ENCODE measurements around the gene SOX30. TPM values are rescaled to one million over a fixed set of nuclear protein-coding genes. Genes with fewer than 3 reads are reported as not detected.
"Not testable (repeated sequence)": the region's sequence is repeated elsewhere in the genome, so short reads cannot be mapped to it uniquely, and the experiment has no call there.

Gene SOX30
- total RNA-seq, 1 donor from 2014 or later, result not detected

DNA sequence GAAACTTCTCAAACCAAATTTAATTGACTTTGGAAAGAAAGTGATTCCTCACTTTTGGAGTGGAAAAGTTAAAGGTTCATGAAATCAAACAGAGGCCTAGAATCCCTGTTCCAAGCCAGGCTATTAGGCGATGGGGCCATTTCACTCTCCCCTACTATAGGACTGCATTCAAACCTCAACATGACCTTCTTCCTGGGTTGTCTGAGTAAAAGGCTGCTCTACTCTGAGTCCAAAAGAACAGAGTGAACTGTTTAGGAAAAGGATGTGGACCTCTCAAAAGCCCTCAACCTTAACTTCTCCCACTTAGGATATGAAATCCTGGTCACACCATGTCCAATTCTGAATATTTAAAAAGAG, 34.9 kb upstream of the SOX30 start:
- Mint-ChIP-seq H3K4me3 (ENCODE audit: unreplicated experiment) (no peak overlapping the region), H3K36me3 (ENCODE audit: low read depth) (no peaks in the 10 kb centered on the region), H3K9me3 (ENCODE audit: low read depth) (no peaks in the 10 kb centered on the region), H3K27me3 (ENCODE audit: low read depth) (no peaks in the 10 kb centered on the region), H3K4me1 (ENCODE audit: low read depth) (no peaks in the 10 kb centered on the region), H3K27ac (ENCODE audit: unreplicated experiment) (no peak overlapping the region)
- no peak for DNase-seq (ENCODE audit: low spot score)
- TF ChIP-seq, protein P1, sequence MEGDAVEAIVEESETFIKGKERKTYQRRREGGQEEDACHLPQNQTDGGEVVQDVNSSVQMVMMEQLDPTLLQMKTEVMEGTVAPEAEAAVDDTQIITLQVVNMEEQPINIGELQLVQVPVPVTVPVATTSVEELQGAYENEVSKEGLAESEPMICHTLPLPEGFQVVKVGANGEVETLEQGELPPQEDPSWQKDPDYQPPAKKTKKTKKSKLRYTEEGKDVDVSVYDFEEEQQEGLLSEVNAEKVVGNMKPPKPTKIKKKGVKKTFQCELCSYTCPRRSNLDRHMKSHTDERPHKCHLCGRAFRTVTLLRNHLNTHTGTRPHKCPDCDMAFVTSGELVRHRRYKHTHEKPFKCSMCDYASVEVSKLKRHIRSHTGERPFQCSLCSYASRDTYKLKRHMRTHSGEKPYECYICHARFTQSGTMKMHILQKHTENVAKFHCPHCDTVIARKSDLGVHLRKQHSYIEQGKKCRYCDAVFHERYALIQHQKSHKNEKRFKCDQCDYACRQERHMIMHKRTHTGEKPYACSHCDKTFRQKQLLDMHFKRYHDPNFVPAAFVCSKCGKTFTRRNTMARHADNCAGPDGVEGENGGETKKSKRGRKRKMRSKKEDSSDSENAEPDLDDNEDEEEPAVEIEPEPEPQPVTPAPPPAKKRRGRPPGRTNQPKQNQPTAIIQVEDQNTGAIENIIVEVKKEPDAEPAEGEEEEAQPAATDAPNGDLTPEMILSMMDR (IDR thresholded peaks at IDR 0.05), result no peak

DNA sequence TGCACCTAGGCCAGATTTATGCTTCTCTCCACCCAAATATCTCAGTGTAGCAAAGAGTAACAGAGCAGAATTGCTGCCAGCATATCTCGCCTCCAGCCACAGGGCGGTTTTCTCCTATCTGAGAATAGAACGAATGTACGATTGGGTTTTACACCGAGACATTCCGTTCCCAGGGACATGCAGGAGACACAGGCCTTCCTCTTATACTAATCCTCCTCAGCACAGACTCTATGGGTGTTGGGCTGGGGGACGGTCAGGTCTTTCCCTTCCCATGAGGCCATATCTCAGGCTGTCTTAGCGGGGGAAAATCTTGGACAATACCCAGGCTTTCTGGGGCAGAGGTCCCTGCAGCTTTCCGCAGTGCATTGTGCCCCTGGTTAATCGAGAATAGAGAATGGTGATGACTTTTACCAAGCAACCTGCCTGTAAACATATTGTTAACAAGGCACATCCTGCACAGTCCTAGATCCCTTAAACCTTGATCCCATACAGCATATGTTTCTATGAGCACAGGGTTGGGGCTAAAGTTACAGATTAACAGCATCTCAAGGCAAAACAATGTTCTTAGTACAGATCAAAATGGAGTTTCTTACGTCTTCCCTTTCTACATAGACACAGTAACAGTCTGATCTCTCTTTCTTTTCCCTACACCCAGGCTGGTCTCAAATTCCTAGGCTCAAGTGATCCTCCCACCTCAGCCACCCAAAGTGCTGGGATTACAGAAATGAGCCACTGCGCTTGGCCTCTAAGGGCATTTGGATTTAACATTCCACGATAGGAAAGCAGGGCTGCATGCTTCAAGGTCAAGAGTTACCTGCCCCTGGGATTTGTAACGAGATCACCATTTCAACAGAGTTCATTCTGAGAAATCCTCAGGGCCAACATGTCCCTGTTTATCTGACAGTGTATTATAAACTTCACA, 34.3 kb upstream of the SOX30 start:
- H3K9me3 Mint-ChIP-seq (ENCODE audit: low read depth); DNase-seq (ENCODE audit: low spot score); H3K4me1 Mint-ChIP-seq (ENCODE audit: low read depth); H3K36me3 Mint-ChIP-seq (ENCODE audit: low read depth); H3K4me3 Mint-ChIP-seq (ENCODE audit: unreplicated experiment); H3K27me3 Mint-ChIP-seq (ENCODE audit: low read depth); H3K27ac Mint-ChIP-seq (ENCODE audit: unreplicated experiment): not testable (repeated sequence)

DNA sequence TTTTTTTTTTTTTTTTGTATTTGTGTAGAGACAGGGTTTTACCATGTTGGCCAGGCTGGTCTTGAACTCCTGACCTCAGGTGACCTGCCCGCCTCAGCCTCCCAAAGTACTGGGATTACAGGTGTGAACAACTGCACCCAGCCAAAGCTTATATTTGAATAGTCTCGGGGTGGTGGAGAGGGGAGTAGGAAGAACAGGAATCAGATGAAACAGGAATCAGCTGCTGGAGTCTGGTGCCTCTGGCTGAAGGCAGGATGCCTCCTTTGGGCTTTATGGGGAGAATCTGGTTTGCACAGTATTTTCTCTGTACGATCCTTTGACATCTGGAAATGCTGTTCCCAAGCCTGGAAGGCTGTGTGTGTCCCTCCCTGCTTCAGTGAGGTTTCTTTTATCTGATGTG, 30.0 kb upstream of the SOX30 start:
- Mint-ChIP-seq H3K4me1 (ENCODE audit: low read depth) (no peaks in the 10 kb centered on the region), H3K4me3 (ENCODE audit: unreplicated experiment) (no peak overlapping the region), H3K36me3 (ENCODE audit: low read depth) (no peaks in the 10 kb centered on the region), H3K9me3 (ENCODE audit: low read depth) (no peaks in the 10 kb centered on the region), H3K27ac (ENCODE audit: unreplicated experiment) (no peak overlapping the region), H3K27me3 (ENCODE audit: low read depth) (no peaks in the 10 kb centered on the region)
- TF ChIP-seq, protein P1 (IDR thresholded peaks at IDR 0.05), result no peak
- no peak for DNase-seq (ENCODE audit: low spot score)

DNA sequence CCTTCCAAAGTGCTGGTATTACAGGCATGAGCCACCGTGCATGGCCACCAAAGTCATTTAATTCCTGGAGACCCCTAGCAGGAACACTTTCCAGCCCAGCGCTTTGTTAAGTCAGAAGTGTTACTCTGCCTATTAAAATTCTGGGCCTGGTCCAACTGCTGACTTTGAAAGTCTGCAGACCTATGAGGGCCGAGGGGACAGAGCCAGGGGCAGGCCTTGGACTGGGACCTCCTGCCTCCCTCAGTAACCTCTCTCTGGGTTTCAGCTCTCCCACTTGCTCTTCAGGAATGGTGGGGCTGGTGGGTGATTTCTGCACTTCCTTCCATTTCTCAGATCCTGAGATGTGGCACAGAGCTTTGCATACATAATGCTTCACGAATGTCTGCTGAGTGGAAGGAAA, 28.8 kb upstream of the SOX30 start:
- Mint-ChIP-seq H3K9me3 (ENCODE audit: low read depth) (no peaks in the 10 kb centered on the region), H3K36me3 (ENCODE audit: low read depth) (no peaks in the 10 kb centered on the region), H3K4me3 (ENCODE audit: unreplicated experiment) (no peak overlapping the region), H3K27ac (ENCODE audit: unreplicated experiment) (no peak overlapping the region), H3K4me1 (ENCODE audit: low read depth) (no peaks in the 10 kb centered on the region), H3K27me3 (ENCODE audit: low read depth) (no peaks in the 10 kb centered on the region)
- no peak for DNase-seq (ENCODE audit: low spot score)
- TF ChIP-seq, protein P1 (IDR thresholded peaks at IDR 0.05), result no peak

DNA sequence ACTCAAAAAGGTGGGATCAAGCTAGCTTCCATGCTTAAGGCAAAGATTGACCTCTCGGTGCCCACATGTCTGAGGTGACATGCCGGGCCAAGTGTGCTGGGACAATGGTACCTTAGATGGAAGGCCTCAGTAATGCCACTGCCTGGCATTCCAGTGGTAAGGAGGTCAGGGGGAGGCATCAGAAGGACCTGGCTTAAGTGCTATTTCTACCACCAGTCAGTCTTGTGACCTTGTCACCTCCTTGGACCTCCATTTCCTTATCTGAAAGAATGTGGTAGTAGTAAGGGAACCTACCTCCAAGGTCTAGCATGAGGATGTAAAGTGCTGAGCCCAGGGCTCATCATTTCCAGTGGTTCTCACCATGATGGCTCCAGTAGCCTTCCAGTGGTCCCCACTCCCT, 28.0 kb upstream of the SOX30 start:
- Mint-ChIP-seq H3K27ac (ENCODE audit: unreplicated experiment) (no peak overlapping the region), H3K4me3 (ENCODE audit: unreplicated experiment) (no peak overlapping the region), H3K27me3 (ENCODE audit: low read depth) (no peaks in the 10 kb centered on the region), H3K4me1 (ENCODE audit: low read depth) (no peaks in the 10 kb centered on the region), H3K36me3 (ENCODE audit: low read depth) (no peaks in the 10 kb centered on the region), H3K9me3 (ENCODE audit: low read depth) (no peaks in the 10 kb centered on the region)
- DNase-seq (ENCODE audit: low spot score), result no peak
- TF ChIP-seq, protein P1 (IDR thresholded peaks at IDR 0.05), result no peak

DNA sequence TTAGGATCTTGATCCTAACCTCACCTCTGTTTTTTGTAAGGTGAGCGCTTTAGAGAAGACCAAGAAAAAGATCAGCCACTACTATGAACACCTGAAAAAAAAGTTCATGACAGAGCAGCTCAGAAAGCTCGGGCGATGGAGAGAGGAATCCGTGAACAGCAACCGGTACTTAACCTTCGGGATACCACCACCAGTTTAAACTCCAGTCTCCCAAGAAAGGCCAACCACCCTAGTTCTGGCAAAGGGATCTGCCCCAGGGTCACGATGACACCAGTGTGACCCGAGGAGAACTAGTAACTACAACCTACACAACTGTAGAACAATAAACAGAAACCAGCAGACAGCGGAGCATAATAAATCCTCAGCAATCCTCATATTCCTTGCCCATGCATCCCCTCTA, 27.6 kb upstream of the SOX30 start:
- H3K27ac Mint-ChIP-seq (ENCODE audit: unreplicated experiment), result no peak overlapping the region
- no peak for DNase-seq (ENCODE audit: low spot score)
- H3K27me3 Mint-ChIP-seq (ENCODE audit: low read depth), result no peaks in the 10 kb centered on the region
- no peaks in the 10 kb centered on the region for H3K9me3 Mint-ChIP-seq (ENCODE audit: low read depth)
- no peak overlapping the region for H3K4me3 Mint-ChIP-seq (ENCODE audit: unreplicated experiment)
- H3K36me3 Mint-ChIP-seq (ENCODE audit: low read depth), result no peaks in the 10 kb centered on the region
- no peaks in the 10 kb centered on the region for H3K4me1 Mint-ChIP-seq (ENCODE audit: low read depth)
- TF ChIP-seq, protein P1 (IDR thresholded peaks at IDR 0.05), result no peak

Measured in chondrocyte (in vitro differentiated cells).